CD4-positive, alpha-beta T cell (primary cell): ENCODE measurements around the gene ODF2. TPM values are rescaled to one million over a fixed set of nuclear protein-coding genes. Genes with fewer than 3 reads are reported as not detected.

ENCODE experiments used
- ATAC-seq: fragments of 200-7000 bp; cut with Tn5 transposase; one replicate; pipeline ENCODE4 v1.10.0; 2022; ENCODE audit warnings: mild to moderate bottlenecking; ENCODE audit not compliant: poor library complexity
- CTCF ChIA-PET: fragments of 350-600 bp; sonication (Branson Sonifier 250); formaldehyde crosslinking; loops from one replicate; lab custom pipeline; 2021; ENCODE audit warnings: antibody characterized with exemption, inconsistent platforms; lab: Charles Lee
- POLR2A ChIA-PET: fragments of 350-600 bp; sonication (Branson Sonifier 250); formaldehyde crosslinking; loops from one replicate; lab custom pipeline; 2021; ENCODE audit warnings: antibody characterized with exemption, inconsistent platforms; lab: Charles Lee
- DNase-seq, 14 experiments: peaks; one replicate each; pipeline ENCODE4 v3.0.0-alpha.2; 2013 to 2020; ENCODE audit warnings: mixed read lengths in 2 of 14
- H3K27ac ChIP-seq, 2 donors: one replicate each; pipeline versions ENCODE4 v1.5.1 to v1.7.0; 2013; ENCODE audit warnings: low read length in 2 of 2, low read depth in 1 of 2, mild to moderate bottlenecking in 1 of 2
- H3K27me3 ChIP-seq, 2 experiments: 1 replicate in 1 of 2; 2 replicates in 1 of 2; pipeline versions ENCODE4 v1.6.1 to v1.7.0; 2013; ENCODE audit warnings: low read length in 2 of 2, control low read depth in 1 of 2, mild to moderate bottlenecking in 1 of 2, moderate library complexity in 1 of 2; ENCODE audit not compliant: insufficient read depth in 2 of 2, control insufficient read depth in 1 of 2
- H3K36me3 ChIP-seq: one replicate; pipeline ENCODE4 v1.6.1; 2013; ENCODE audit warnings: low read length, control low read depth; ENCODE audit not compliant: insufficient read depth
- H3K4me1 ChIP-seq: one replicate; pipeline ENCODE4 v1.6.1; 2013; ENCODE audit warnings: low read length, control low read depth; ENCODE audit not compliant: insufficient read depth
- H3K4me3 ChIP-seq: one replicate; pipeline ENCODE4 v1.5.1; 2013; ENCODE audit warnings: mild to moderate bottlenecking, low read length, moderate library complexity
- H3K9me3 ChIP-seq, 2 experiments: 1 replicate in 1 of 2; 2 replicates in 1 of 2; pipeline versions ENCODE4 v1.6.1 to v1.7.0; 2013; ENCODE audit warnings: low read length in 2 of 2, mild to moderate bottlenecking in 2 of 2, control low read depth in 1 of 2, moderate library complexity in 1 of 2; ENCODE audit not compliant: control insufficient read depth in 1 of 2, insufficient read depth in 1 of 2
- H3K27ac Mint-ChIP-seq: one replicate; pipeline ENCODE4 v1.8.0; 2020; ENCODE audit warnings: mixed read lengths
- H3K27me3 Mint-ChIP-seq: one replicate; pipeline ENCODE4 v1.8.0; 2021; ENCODE audit warnings: mixed read lengths
- H3K36me3 Mint-ChIP-seq: one replicate; pipeline ENCODE4 v1.8.0; 2021; ENCODE audit warnings: low read depth, mixed read lengths
- H3K4me1 Mint-ChIP-seq: one replicate; pipeline ENCODE4 v1.8.0; 2021; ENCODE audit warnings: low read depth, mixed read lengths
- H3K4me3 Mint-ChIP-seq: one replicate; pipeline ENCODE4 v1.8.0; 2020; ENCODE audit warnings: mild to moderate bottlenecking, mixed read lengths
- H3K9me3 Mint-ChIP-seq: one replicate; pipeline ENCODE4 v1.8.0; 2020; ENCODE audit warnings: mixed read lengths
- intact Hi-C, 2 experiments: fragments of 100-400 bp; cut with DNase I in 1 of 2; cut with micrococcal nuclease in 1 of 2; formaldehyde crosslinking; loops; one replicate each; pipeline versions ENCODE4 v1.15.1 to v1.9.0; 2023 to 2025; cut with DNase I, micrococcal nuclease
- total RNA-seq, 174 experiments: library from RNA in 2 of 174; stranded (reverse) in 2 of 174; gene quantifications; one replicate each; pipeline ENCODE4 v1.2.3 and lab custom pipeline; 2021 to 2026
- TF ChIP-seq, protein P1 (sequence below): fragments of 200-600 bp; IDR thresholded peaks from one replicate; pipeline ENCODE4 v1.8.0; 2022; ENCODE audit warnings: antibody characterized with exemption, mild to moderate bottlenecking

The ODF2 gene
- total RNA-seq, 2 experiments from 2014 or later = 18.3 to 21.3 TPM

DNA sequence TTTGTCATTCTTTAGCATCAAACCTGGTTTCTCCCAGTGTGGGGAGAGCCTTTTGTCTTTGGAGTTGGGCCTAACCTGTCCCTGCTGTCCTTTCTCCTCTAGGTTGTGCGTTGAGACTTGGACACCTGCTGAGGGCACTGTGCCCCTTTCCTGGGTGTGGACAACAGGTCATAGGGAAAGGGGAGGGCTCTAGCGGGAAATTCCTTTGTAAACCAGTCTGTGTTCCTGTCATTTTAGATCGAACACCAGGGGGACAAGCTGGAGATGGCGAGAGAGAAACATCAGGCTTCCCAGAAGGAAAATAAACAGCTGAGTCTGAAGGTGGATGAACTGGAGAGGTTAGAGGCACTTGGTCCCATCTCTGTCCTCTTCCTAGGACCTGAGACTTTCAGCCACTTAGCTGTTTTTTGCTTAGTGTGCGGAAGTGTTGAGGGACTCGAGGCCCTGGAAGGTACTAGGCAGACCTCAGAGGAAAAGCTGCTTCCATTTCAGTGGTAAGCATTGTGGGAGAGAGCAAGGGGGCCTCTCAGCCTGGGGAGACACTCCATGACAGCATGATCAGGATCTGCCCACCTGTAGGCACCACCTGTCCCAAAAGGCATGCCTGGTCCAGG, 40.1 kb downstream of the ODF2 start:
- intact Hi-C loops = no loop called here
- H3K9me3 ChIP-seq = no peaks in the 10 kb centered on the region
- Mint-ChIP-seq H3K36me3 (peaks cover 66% of the 10 kb centered on the region), H3K27me3 (no peaks in the 10 kb centered on the region), H3K4me3 (no peak overlapping the region), H3K27ac (peak overlapping the region; percentile 52), H3K9me3 (no peaks in the 10 kb centered on the region), H3K4me1 (peaks cover 13% of the 10 kb centered on the region)
- POLR2A ChIA-PET = interaction anchor here (1.2 kb wide), 1 partner anchor 57 kb away, joined by 3 read pairs; the partner anchor contains the start of gene SPTAN1
- H3K4me1 ChIP-seq = peaks cover 7% of the 10 kb centered on the region
- TF ChIP-seq, protein P1, sequence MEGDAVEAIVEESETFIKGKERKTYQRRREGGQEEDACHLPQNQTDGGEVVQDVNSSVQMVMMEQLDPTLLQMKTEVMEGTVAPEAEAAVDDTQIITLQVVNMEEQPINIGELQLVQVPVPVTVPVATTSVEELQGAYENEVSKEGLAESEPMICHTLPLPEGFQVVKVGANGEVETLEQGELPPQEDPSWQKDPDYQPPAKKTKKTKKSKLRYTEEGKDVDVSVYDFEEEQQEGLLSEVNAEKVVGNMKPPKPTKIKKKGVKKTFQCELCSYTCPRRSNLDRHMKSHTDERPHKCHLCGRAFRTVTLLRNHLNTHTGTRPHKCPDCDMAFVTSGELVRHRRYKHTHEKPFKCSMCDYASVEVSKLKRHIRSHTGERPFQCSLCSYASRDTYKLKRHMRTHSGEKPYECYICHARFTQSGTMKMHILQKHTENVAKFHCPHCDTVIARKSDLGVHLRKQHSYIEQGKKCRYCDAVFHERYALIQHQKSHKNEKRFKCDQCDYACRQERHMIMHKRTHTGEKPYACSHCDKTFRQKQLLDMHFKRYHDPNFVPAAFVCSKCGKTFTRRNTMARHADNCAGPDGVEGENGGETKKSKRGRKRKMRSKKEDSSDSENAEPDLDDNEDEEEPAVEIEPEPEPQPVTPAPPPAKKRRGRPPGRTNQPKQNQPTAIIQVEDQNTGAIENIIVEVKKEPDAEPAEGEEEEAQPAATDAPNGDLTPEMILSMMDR = no peak
- H3K4me3 ChIP-seq = no peak overlapping the region
- no peaks in the 10 kb centered on the region for H3K27me3 ChIP-seq
- DNase-seq (no peak), ATAC-seq (no peak)
- CTCF ChIA-PET = no interaction called here
- H3K27ac ChIP-seq = no peak overlapping the region
- H3K36me3 ChIP-seq = peaks cover 74% of the 10 kb centered on the region

DNA sequence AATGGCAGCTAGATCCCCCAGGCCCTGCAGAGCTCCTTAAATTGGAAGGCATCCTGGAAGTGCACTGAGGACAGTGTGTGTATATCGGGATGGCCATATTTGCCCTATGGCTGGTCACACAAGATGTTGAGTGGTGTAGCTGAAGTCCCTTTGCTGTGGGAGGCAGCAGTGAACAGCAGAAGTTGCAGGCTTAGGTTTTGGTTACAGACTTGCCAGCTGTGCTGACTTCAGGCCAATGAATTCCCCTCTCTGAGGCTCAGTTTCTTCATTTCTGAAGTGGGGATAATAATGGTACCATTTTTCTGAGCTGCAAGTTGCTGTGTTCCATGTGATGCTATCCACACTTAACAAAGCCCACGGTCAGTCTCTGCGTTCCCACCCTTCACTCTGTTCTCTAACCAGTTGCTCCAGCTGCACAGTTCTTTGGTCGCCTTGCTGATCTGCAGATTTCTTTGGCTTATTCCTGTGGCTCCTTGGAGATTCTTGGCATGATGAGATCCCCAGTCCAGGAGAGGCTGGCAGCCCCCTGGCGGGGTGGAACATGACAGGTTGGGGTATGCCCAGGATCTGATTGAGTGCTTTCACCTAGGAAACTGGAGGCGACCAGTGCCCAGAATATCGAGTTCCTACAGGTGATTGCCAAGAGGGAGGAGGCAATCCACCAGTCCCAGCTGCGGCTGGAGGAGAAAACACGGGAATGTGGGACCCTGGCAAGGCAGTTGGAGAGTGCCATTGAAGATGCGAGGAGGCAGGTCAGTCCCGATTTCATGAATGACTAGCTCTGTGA, 42.2 kb downstream of the ODF2 start:
- no peak for ATAC-seq
- H3K27ac Mint-ChIP-seq = no peak overlapping the region
- Histone ChIP-seq H3K36me3 (peaks cover 69% of the 10 kb centered on the region), H3K4me3 (no peak overlapping the region), H3K27me3 (no peaks in the 10 kb centered on the region), H3K27ac (no peak overlapping the region), H3K4me1 (peaks cover 7% of the 10 kb centered on the region), H3K9me3 (no peaks in the 10 kb centered on the region)
- H3K4me1 Mint-ChIP-seq = peaks cover 13% of the 10 kb centered on the region
- no peak overlapping the region for H3K4me3 Mint-ChIP-seq
- H3K36me3 Mint-ChIP-seq = peaks cover 61% of the 10 kb centered on the region
- no peak for DNase-seq
- ChIA-PET POLR2A (no interaction called here), CTCF (interaction anchor here (0.6 to 1.5 kb wide), 2 partner anchors 16 to 53 kb away, joined by 3 read pairs; no protein-coding TSS in a partner anchor)
- intact Hi-C loops = no loop called here
- H3K27me3 Mint-ChIP-seq = no peaks in the 10 kb centered on the region
- no peaks in the 10 kb centered on the region for H3K9me3 Mint-ChIP-seq
- TF ChIP-seq, protein P1 = no peak

DNA sequence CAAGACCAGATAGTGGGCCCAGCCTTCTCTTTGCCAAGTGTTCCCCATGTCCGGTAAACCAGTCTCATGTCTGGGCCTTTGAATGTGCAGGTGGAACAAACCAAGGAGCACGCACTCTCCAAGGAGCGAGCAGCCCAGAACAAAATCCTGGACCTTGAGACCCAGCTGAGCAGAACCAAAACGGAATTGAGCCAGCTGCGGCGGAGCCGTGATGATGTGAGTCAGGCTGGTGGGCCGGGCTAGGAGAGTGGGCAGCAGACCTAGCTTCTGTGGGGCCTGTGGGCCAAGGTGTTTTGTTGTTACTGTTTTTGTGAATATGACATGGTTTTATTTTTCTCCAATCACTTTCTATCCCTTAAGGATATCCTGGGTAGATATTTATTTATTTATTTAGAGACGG, 43.1 kb downstream of the ODF2 start:
- Histone ChIP-seq H3K27me3 (no peaks in the 10 kb centered on the region), H3K9me3 (no peaks in the 10 kb centered on the region), H3K27ac (no peak overlapping the region), H3K4me1 (peaks cover 10% of the 10 kb centered on the region), H3K36me3 (peaks cover 63% of the 10 kb centered on the region), H3K4me3 (no peak overlapping the region)
- H3K9me3 Mint-ChIP-seq = no peaks in the 10 kb centered on the region
- no peaks in the 10 kb centered on the region for H3K27me3 Mint-ChIP-seq
- intact Hi-C loops = no loop called here
- no peak for ATAC-seq
- peaks cover 17% of the 10 kb centered on the region for H3K4me1 Mint-ChIP-seq
- ChIA-PET POLR2A (no interaction called here), CTCF (interaction anchor here (1.5 kb wide), 1 partner anchor 52 kb away, joined by 3 read pairs; no protein-coding TSS in a partner anchor)
- TF ChIP-seq, protein P1 = no peak
- no peak overlapping the region for H3K27ac Mint-ChIP-seq
- no peak overlapping the region for H3K4me3 Mint-ChIP-seq
- H3K36me3 Mint-ChIP-seq = peaks cover 55% of the 10 kb centered on the region
- no peak for DNase-seq
